ENCODE data around the gene TIMM8A.

TIMM8A gene

DNA sequence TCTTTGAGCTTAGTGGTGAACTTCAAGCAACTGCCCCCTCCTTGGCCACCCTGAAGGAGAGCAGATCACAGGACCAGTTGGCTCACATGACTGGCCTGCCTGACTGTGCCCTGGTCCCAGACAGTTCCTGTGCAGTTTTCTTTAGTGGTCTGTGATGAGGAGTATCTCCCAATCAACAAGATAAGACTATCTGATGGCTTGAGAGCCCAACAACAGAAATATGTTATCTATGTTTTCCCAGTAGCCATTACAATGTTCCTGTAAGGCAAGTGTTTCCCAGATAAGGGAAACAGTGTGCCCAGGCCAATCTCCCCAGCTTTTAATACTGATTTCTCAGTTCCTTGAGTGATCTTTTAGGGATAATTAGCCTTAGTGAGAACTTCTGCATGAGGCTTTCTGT lies 14.2 kb upstream of the TIMM8A start:
- no peak overlapping the region for H3K4me3 ChIP-seq (ENCODE audit: low read depth, low read length)
- POLR2A ChIA-PET = no interaction called here
- CTCF ChIA-PET = no interaction called here
- no peak for DNase-seq (ENCODE audit: low read depth, low spot score)
- TF ChIP-seq, protein P1, sequence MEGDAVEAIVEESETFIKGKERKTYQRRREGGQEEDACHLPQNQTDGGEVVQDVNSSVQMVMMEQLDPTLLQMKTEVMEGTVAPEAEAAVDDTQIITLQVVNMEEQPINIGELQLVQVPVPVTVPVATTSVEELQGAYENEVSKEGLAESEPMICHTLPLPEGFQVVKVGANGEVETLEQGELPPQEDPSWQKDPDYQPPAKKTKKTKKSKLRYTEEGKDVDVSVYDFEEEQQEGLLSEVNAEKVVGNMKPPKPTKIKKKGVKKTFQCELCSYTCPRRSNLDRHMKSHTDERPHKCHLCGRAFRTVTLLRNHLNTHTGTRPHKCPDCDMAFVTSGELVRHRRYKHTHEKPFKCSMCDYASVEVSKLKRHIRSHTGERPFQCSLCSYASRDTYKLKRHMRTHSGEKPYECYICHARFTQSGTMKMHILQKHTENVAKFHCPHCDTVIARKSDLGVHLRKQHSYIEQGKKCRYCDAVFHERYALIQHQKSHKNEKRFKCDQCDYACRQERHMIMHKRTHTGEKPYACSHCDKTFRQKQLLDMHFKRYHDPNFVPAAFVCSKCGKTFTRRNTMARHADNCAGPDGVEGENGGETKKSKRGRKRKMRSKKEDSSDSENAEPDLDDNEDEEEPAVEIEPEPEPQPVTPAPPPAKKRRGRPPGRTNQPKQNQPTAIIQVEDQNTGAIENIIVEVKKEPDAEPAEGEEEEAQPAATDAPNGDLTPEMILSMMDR (IDR thresholded peaks at IDR 0.05; ENCODE audit: insufficient read depth, low read length, missing control alignments) = no peak

DNA sequence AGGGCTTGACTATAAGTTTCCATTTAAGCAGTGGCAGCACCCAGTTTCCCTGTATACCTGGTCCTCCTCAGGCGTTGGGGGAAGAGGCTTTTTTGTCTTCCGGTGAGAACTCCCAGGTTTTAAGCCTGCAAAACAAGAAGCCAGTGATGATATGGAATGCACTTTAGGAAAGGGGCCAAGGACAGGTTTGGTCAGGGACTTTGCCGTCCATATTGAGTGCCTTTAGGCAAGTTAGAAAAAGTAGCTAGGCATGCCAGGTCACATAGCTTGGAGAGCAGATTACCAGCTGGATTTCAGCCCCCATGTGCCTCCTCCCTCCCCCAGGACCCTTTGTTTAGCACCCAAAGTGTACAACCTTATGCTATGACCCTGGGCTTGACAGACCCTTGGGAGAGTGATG lies 13.6 kb upstream of the TIMM8A start:
- H3K4me3 ChIP-seq (ENCODE audit: low read depth, low read length) = no peak overlapping the region
- TF ChIP-seq, protein P1 (IDR thresholded peaks at IDR 0.05; ENCODE audit: insufficient read depth, low read length, missing control alignments) = no peak
- POLR2A ChIA-PET = no interaction called here
- no peak for DNase-seq (ENCODE audit: low read depth, low spot score)
- CTCF ChIA-PET = no interaction called here

DNA sequence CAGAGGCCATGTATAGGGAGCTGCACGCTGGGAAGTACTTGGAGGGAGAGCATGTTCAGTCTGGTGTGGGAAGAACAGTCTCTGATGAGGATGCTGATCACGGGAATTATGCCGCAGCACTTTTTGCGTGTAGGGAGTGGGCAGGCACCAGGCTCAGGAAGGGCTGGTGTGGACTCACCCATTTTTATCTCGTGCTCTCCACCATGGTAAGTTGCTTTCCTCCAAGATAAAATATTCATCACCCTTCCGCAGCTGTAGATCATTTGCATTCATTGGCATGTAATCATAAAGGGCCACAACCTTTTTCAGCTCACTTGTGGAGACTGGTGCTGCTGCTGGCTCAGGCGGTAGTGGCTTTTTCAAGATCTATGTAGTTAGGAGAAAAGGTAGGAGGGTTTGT lies 11.8 kb upstream of the TIMM8A start:
- TF ChIP-seq, protein P1 (IDR thresholded peaks at IDR 0.05; ENCODE audit: insufficient read depth, low read length, missing control alignments) = no peak
- ChIA-PET CTCF (interaction anchor here (1.6 kb wide), 1 partner anchor 30 kb away, joined by 4 read pairs; no protein-coding TSS in a partner anchor), POLR2A (no interaction called here)
- no peak overlapping the region for H3K4me3 ChIP-seq (ENCODE audit: low read depth, low read length)
- DNase-seq (ENCODE audit: low read depth, low spot score) = no peak

DNA sequence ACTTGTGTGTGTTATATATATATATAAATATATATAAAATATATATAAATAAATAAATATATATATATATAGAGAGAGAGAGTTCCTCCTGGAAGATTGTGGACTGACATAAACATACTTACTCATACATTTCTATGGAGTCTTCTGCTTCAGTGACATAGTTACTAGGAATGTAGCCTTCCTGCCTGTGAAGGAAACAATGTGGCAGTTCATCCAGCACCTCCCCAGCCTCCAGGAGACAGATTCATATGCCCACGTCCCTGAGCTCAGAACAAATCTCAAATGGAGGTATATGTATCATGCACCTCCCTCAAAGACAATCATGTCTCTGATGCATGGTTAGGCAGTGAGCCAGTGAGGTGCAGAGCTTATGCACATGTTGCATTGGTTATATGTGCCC lies 11.4 kb upstream of the TIMM8A start:
- ChIA-PET POLR2A (no interaction called here), CTCF (interaction anchor here (1.6 kb wide), 1 partner anchor 30 kb away, joined by 4 read pairs; no protein-coding TSS in a partner anchor)
- TF ChIP-seq, protein P1 (IDR thresholded peaks at IDR 0.05; ENCODE audit: insufficient read depth, low read length, missing control alignments) = no peak

DNA sequence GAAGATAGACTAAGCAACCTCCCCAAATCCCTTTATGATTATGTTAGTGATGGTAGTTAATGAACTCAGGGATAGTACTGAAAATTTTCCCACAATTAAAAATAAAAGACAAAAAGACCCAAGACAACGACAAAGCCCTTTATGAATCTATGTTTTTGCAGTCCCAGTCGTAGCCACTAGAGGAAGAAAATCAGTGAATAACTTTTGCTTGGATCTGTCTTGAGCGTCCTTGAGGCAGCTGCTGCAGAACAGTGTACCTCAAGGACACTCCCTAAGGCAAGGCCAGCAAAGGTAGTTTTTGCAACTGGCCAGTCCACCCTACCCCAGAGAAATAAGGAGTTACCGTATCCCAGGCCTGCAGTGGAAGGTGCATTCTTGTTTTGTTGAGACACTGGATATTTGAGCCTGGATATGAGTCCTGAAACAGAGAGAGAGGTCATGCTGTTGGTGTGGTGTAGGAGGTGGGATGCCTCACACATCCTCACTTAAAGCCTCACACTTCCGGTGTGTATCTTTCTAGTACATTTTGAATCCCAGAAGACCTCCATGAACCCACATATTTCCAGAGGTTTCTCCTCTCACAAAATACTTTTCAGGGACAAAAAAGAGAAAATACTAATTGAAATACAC lies 8.7 kb upstream of the TIMM8A start:
- CTCF ChIA-PET = no interaction called here
- TF ChIP-seq, protein P1 (IDR thresholded peaks at IDR 0.05; ENCODE audit: insufficient read depth, low read length, missing control alignments) = peak; percentile 10
- DNase-seq (ENCODE audit: low read depth, low spot score) = no peak
- POLR2A ChIA-PET = no interaction called here
- no peak overlapping the region for H3K4me3 ChIP-seq (ENCODE audit: low read depth, low read length)

More for the DNA sequence above, 11.4 kb upstream of the TIMM8A start:
- no peak overlapping the region for H3K4me3 ChIP-seq (ENCODE audit: low read depth, low read length)
- no peak for DNase-seq (ENCODE audit: low read depth, low spot score)

DNA sequence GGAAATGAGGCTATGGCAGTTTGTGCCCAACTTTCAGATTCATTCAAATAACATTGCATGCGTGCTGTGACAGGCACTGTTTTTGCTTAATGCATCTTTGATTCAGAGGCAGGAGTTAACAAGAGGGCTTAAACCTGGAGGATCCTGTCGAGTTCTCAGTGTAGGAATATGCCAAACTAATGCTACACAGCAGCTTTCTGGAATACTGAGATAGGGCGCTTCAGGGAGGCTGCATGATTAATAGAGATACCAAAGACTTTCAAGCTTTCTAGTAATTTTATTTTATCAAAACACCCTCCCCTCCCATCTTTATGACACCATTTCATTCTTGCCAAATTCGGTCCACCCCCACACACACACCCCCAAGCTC lies 636 bp upstream of the TIMM8A start:
- TF ChIP-seq, protein P1 (IDR thresholded peaks at IDR 0.05; ENCODE audit: insufficient read depth, low read length, missing control alignments) = no peak
- H3K4me3 ChIP-seq (ENCODE audit: low read depth, low read length) = peak overlapping the region; percentile 80
- POLR2A ChIA-PET = interaction anchor here (1.2 to 1.8 kb wide), 2 partner anchors 42 to 130 kb away, joined by 4 to 11 read pairs; partner anchors contain the start of genes DRP2 and RPL36A
- no peak for DNase-seq (ENCODE audit: low read depth, low spot score)
- CTCF ChIA-PET = interaction anchor here (2.1 kb wide), 1 partner anchor 10 kb away, joined by 6 read pairs; no protein-coding TSS in a partner anchor

Measured in AG04449 (cell line).